ENCODE measurements around the gene APBB2.
A peak's percentile ranks its signal among the peaks of the same experiment; 100 is the strongest.

The APBB2 gene

DNA sequence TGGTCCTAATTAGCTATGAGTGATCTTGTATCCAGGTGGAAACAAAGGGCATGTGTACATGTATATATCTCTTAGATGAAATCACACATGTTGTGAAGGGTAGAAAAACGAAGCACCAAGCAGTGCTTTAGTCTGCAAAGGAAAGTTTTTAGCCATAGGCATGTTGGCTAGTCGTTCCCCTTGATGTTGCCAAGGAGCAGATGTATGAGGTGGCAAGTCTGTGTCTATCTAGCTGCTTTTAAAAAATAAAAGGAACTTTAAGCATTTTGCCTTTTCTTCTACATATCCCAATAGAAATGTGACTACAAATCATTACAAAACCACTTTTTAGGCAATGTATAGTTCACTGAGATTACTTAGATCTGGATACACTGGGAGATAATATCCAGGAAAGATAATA, 401.5 kb downstream of the APBB2 start:
- no peak overlapping the region for H3K4me3 ChIP-seq (ENCODE audit: low read depth, low read length)
- DNase-seq (ENCODE audit: low read depth) = no peak
- TF ChIP-seq, protein P1, sequence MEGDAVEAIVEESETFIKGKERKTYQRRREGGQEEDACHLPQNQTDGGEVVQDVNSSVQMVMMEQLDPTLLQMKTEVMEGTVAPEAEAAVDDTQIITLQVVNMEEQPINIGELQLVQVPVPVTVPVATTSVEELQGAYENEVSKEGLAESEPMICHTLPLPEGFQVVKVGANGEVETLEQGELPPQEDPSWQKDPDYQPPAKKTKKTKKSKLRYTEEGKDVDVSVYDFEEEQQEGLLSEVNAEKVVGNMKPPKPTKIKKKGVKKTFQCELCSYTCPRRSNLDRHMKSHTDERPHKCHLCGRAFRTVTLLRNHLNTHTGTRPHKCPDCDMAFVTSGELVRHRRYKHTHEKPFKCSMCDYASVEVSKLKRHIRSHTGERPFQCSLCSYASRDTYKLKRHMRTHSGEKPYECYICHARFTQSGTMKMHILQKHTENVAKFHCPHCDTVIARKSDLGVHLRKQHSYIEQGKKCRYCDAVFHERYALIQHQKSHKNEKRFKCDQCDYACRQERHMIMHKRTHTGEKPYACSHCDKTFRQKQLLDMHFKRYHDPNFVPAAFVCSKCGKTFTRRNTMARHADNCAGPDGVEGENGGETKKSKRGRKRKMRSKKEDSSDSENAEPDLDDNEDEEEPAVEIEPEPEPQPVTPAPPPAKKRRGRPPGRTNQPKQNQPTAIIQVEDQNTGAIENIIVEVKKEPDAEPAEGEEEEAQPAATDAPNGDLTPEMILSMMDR (IDR thresholded peaks at IDR 0.05; ENCODE audit: low read depth, low read length) = no peak
- no peak for TF ChIP-seq MYC (IDR thresholded peaks at IDR 0.05; ENCODE audit: low read depth, low read length)
- TF ChIP-seq POLR2A (IDR thresholded peaks at IDR 0.05; ENCODE audit: extremely low read depth, insufficient read length) = no peak
- TF ChIP-seq, protein P2, sequence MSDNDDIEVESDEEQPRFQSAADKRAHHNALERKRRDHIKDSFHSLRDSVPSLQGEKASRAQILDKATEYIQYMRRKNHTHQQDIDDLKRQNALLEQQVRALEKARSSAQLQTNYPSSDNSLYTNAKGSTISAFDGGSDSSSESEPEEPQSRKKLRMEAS (IDR thresholded peaks at IDR 0.05; ENCODE audit: low read depth, low read length) = no peak

DNA sequence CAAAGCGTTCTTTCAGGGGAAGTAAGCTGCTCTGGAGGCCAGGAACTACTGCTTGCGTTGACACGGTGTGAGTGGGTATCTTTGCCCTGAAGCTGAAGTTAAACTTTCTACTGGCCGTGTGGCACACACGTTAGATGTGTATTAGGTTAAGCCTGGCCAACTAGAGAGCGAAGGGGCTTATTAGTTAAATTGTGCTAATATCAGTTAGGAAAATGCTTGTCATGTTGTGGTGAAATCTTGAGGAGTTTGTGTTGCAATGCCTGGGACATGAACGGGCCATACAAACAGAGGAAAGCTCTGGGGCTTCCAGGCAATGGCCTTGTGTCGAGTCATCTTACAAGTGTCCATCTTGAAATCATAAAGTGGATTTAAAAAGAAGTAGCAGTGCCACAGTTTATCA, 402.0 kb downstream of the APBB2 start:
- no peak overlapping the region for H3K4me3 ChIP-seq (ENCODE audit: low read depth, low read length)
- DNase-seq (ENCODE audit: low read depth) = peak; percentile 64
- TF ChIP-seq MYC (IDR thresholded peaks at IDR 0.05; ENCODE audit: low read depth, low read length) = no peak
- TF ChIP-seq, protein P2 (IDR thresholded peaks at IDR 0.05; ENCODE audit: low read depth, low read length) = no peak

DNA sequence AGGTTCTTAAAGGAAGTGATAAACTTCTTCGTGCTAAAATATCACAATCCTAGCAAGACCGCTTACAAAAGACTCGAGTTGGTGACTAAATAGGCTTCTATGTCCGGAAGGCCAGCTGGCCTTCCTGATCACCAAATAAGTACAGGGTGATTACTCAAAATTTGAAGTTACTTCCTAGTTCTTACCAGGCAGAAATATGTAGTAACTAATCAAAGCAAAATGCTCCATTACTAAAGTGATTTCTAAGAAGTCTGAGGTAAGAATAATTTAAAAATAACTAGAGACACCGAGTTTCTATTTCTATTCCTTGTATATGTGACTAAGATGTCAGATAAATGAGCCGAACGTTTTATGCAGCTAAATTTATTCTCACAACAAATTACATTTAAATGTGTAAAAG, 402.4 kb downstream of the APBB2 start:
- no peak overlapping the region for H3K4me3 ChIP-seq (ENCODE audit: low read depth, low read length)
- TF ChIP-seq, protein P2 (IDR thresholded peaks at IDR 0.05; ENCODE audit: low read depth, low read length) = no peak
- DNase-seq (ENCODE audit: low read depth) = peak; percentile 33

DNA sequence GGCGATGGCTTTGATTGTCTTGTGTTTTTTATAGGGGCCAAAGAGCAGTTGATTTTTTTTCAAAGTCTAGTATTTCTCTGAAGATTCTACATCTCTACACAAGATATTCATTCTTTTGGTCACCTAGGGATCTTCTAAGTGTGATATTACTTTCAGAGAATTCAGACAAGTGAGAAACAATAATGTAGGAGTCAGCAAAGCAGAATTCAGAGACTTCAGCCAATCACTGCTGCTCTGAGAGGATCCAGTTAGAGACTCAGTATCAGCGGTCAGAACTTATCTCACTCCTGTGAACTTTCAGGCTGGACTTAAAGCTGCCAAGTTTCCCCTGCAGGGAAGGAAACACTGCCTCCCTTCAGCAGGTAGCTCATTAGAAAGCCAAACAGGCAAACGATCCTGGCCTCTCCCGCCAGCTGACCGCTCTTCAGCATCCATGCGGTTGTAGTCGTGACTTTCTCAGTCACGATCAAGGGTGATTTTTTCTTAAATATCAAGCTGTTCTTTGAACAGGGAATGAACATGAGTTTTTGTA, 405.4 kb downstream of the APBB2 start:
- TF ChIP-seq, protein P1 (IDR thresholded peaks at IDR 0.05; ENCODE audit: low read depth, low read length) = no peak
- no peak for TF ChIP-seq POLR2A (IDR thresholded peaks at IDR 0.05; ENCODE audit: extremely low read depth, insufficient read length)
- TF ChIP-seq MYC (IDR thresholded peaks at IDR 0.05; ENCODE audit: low read depth, low read length) = no peak
- DNase-seq (ENCODE audit: low read depth) = no peak
- H3K4me3 ChIP-seq (ENCODE audit: low read depth, low read length) = no peak overlapping the region

- TF ChIP-seq POLR2A (IDR thresholded peaks at IDR 0.05; ENCODE audit: extremely low read depth, insufficient read length) (no peak), MYC (IDR thresholded peaks at IDR 0.05; ENCODE audit: low read depth, low read length) (no peak)
- TF ChIP-seq, protein P1 (IDR thresholded peaks at IDR 0.05; ENCODE audit: low read depth, low read length) = no peak
- TF ChIP-seq, protein P2 (IDR thresholded peaks at IDR 0.05; ENCODE audit: low read depth, low read length) = no peak
- no peak for DNase-seq (ENCODE audit: low read depth)
Measured at GRCh38 chr4:40804598-40804997, 409.7 kb downstream of the APBB2 start.

DNA sequence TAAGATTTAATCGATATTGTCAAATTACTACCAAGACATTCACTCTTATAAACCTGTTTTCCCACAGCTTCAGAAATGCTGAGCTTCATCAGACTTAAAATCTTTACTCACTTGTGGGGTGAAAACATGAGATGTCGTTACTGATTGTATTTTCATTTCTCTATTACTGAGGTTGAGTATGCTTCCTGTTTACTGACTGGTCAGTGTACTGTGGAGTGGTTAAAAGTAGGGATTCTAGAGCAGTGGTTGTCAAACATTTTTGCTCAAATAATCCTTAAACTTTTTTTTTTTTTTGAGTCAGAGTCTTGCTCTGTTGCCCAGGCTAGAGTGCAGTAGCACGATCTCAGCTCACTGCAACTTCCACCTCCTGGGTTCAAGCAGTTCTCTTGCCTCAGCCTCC, 414.3 kb downstream of the APBB2 start:
- TF ChIP-seq, protein P1 (IDR thresholded peaks at IDR 0.05; ENCODE audit: low read depth, low read length) = no peak
- TF ChIP-seq MYC (IDR thresholded peaks at IDR 0.05; ENCODE audit: low read depth, low read length) = no peak
- H3K4me3 ChIP-seq (ENCODE audit: low read depth, low read length) = no peak overlapping the region
- DNase-seq (ENCODE audit: low read depth) = no peak

More at GRCh38 chr4:40804598-40804997, 409.7 kb downstream of the APBB2 start:
- no peak overlapping the region for H3K4me3 ChIP-seq (ENCODE audit: low read depth, low read length)

DNA sequence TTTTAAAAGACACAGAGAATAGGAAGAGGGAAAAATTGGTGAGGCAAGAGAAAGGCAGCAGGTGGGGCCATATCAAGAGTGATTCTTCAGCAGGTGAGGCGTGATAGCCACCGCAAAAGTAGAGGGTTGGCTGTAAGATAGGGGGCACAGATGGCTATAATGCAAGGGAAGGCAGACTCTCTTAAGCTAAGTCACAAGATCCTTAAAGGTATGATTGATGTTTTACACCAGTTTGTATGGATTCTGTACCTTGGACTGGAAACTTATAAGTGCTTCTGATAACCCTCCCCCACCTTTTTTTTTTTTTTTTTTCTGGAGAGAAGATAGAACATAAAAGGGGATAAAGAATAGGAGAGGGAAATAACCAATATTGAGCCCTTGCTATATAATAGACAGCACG, 424.6 kb downstream of the APBB2 start:
- no peak overlapping the region for H3K4me3 ChIP-seq (ENCODE audit: low read depth, low read length)
- DNase-seq (ENCODE audit: low read depth) = no peak
- TF ChIP-seq MYC (IDR thresholded peaks at IDR 0.05; ENCODE audit: low read depth, low read length) = no peak
- no peak for TF ChIP-seq POLR2A (IDR thresholded peaks at IDR 0.05; ENCODE audit: extremely low read depth, insufficient read length)
- TF ChIP-seq, protein P1 (IDR thresholded peaks at IDR 0.05; ENCODE audit: low read depth, low read length) = no peak
- TF ChIP-seq, protein P2 (IDR thresholded peaks at IDR 0.05; ENCODE audit: low read depth, low read length) = no peak

Data from NB4 (cell line).